A549 (cell line): Measurements from ENCODE around the gene KRT33B.

ENCODE experiments used
- CHD2 ChIP-seq: fragments of 150-350 bp; IDR thresholded peaks from 2 replicates; pipeline ENCODE4 v1.6.1; 2014; ENCODE audit warnings: low read length; ENCODE audit not compliant: partially characterized antibody
- TF ChIP-seq, protein P1 (sequence below): IDR thresholded peaks from 2 replicates; pipeline ENCODE4 v1.6.1; 2012
- TF ChIP-seq, protein P2 (sequence below): fragments of >200 bp; sonication (Bioruptor Twin); formaldehyde crosslinking; IDR thresholded peaks from 3 replicates; pipeline ENCODE4 v1.5.1; 2016
- TF ChIP-seq, protein P3 (sequence below): fragments of >200 bp; sonication (Bioruptor Twin); formaldehyde crosslinking; IDR thresholded peaks from 3 replicates; pipeline ENCODE4 v1.6.1; 2016

DNA sequence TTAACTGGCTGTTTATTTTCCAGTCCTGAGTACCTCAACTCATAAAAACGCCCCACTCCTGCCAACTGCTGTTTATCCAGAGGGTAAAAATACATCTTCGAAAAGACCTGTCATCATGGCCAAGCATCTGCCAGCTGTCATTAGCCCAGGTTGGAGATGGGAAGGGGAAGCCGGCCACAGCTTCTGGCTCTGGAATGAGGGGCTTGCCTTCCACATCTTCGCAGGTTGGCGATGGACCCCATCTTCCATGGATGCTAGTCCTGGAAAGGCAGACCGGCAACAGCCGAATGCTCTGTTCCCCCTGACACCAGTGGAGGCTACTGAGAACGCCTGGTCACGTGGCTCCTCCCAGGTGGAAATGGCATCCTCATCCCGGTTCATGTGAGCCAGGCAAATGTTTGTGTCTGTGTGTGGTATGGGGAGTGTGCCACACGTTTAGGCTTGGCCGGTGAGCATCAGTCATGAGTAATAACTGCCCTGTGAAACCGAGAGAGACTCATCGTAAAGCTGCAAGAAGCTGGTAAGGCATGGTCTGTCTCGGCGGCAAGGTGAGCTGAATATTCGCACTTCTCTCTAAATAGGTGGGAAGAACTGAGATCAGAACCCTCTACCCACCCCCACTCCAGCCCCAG lies 53.7 kb downstream of the KRT33B start:
- TF ChIP-seq, protein P1, sequence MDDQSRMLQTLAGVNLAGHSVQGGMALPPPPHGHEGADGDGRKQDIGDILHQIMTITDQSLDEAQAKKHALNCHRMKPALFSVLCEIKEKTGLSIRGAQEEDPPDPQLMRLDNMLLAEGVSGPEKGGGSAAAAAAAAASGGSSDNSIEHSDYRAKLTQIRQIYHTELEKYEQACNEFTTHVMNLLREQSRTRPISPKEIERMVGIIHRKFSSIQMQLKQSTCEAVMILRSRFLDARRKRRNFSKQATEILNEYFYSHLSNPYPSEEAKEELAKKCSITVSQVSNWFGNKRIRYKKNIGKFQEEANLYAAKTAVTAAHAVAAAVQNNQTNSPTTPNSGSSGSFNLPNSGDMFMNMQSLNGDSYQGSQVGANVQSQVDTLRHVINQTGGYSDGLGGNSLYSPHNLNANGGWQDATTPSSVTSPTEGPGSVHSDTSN, result no peak
- TF ChIP-seq CHD2, result no peak
- TF ChIP-seq, protein P2, sequence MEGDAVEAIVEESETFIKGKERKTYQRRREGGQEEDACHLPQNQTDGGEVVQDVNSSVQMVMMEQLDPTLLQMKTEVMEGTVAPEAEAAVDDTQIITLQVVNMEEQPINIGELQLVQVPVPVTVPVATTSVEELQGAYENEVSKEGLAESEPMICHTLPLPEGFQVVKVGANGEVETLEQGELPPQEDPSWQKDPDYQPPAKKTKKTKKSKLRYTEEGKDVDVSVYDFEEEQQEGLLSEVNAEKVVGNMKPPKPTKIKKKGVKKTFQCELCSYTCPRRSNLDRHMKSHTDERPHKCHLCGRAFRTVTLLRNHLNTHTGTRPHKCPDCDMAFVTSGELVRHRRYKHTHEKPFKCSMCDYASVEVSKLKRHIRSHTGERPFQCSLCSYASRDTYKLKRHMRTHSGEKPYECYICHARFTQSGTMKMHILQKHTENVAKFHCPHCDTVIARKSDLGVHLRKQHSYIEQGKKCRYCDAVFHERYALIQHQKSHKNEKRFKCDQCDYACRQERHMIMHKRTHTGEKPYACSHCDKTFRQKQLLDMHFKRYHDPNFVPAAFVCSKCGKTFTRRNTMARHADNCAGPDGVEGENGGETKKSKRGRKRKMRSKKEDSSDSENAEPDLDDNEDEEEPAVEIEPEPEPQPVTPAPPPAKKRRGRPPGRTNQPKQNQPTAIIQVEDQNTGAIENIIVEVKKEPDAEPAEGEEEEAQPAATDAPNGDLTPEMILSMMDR, result no peak
- TF ChIP-seq, protein P3, sequence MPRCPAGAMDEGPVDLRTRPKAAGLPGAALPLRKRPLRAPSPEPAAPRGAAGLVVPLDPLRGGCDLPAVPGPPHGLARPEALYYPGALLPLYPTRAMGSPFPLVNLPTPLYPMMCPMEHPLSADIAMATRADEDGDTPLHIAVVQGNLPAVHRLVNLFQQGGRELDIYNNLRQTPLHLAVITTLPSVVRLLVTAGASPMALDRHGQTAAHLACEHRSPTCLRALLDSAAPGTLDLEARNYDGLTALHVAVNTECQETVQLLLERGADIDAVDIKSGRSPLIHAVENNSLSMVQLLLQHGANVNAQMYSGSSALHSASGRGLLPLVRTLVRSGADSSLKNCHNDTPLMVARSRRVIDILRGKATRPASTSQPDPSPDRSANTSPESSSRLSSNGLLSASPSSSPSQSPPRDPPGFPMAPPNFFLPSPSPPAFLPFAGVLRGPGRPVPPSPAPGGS, result no peak
